ENCODE measurements around the gene GATC.
"Not testable (repeated sequence)": the region's sequence is repeated elsewhere in the genome, so short reads cannot be mapped to it uniquely, and the experiment has no call there.

GATC gene

GRCh38 chr12:120470150-120470784 is 24.0 kb downstream of the GATC start:
- DNase-seq (ENCODE audit: low read depth, low spot score): no peak

- DNase-seq (ENCODE audit: low read depth, low spot score): no peak
These were observed 26.3 kb downstream of the GATC start for GRCh38 chr12:120472521-120472920.

GRCh38 chr12:120473807-120474615 is 27.8 kb downstream of the GATC start:
- DNase-seq (ENCODE audit: low read depth, low spot score): no peak

GRCh38 chr12:120474616-120474960 is 28.3 kb downstream of the GATC start:
- DNase-seq (ENCODE audit: low read depth, low spot score): peak; percentile 71

- no peak for DNase-seq (ENCODE audit: low read depth, low spot score)
These were observed 29.4 kb downstream of the GATC start for GRCh38 chr12:120475643-120476042.

GRCh38 chr12:120479458-120479857 is 33.2 kb downstream of the GATC start:
- no peak for DNase-seq (ENCODE audit: low read depth, low spot score)

GRCh38 chr12:120480211-120480610 is 34.0 kb downstream of the GATC start:
- no peak for DNase-seq (ENCODE audit: low read depth, low spot score)

GRCh38 chr12:120481022-120481767 is 35.0 kb downstream of the GATC start:
- DNase-seq (ENCODE audit: low read depth, low spot score): no peak

GRCh38 chr12:120483621-120484020 is 37.4 kb downstream of the GATC start:
- DNase-seq (ENCODE audit: low read depth, low spot score): no peak

- no peak for DNase-seq (ENCODE audit: low read depth, low spot score)
These were observed 40.0 kb downstream of the GATC start for GRCh38 chr12:120485961-120486881.

- not testable (repeated sequence) for DNase-seq (ENCODE audit: low read depth, low spot score)
These were observed 41.3 kb downstream of the GATC start for GRCh38 chr12:120487552-120487951.

- no peak for DNase-seq (ENCODE audit: low read depth, low spot score)
These were observed 41.9 kb downstream of the GATC start for GRCh38 chr12:120488057-120488640.

GRCh38 chr12:120489018-120489417 is 42.8 kb downstream of the GATC start:
- DNase-seq (ENCODE audit: low read depth, low spot score): no peak

- DNase-seq (ENCODE audit: low read depth, low spot score): no peak
These were observed 44.1 kb downstream of the GATC start for GRCh38 chr12:120490325-120490724.

- DNase-seq (ENCODE audit: low read depth, low spot score): no peak
These were observed 44.7 kb downstream of the GATC start for GRCh38 chr12:120490833-120491512.

GRCh38 chr12:120495186-120495730 is 49.0 kb downstream of the GATC start:
- peak; percentile 18 for DNase-seq (ENCODE audit: low read depth, low spot score)

GRCh38 chr12:120495731-120496412 is 49.6 kb downstream of the GATC start, which contains the start of gene DYNLL1:
DYNLL1 (plus strand) TSS chr12:120496113; CDS start chr12:120496422, 309 bp downstream.
- peak; percentile 98 for DNase-seq (ENCODE audit: low read depth, low spot score)

GRCh38 chr12:120496413-120497340 is 50.4 kb downstream of the GATC start:
- peak; percentile 61 for DNase-seq (ENCODE audit: low read depth, low spot score)
